Skeletal muscle satellite cell (primary cell): ENCODE results near the gene RBP2.

Experiments
- H3K27me3 ChIP-seq: 2 replicates; pipeline ENCODE4 v1.7.0; 2013; ENCODE audit warnings: low read length; ENCODE audit not compliant: control insufficient read depth, insufficient read depth
- H3K36me3 ChIP-seq: 2 replicates; pipeline ENCODE4 v1.7.0; 2013; ENCODE audit warnings: mild to moderate bottlenecking, control low read depth, low read length; ENCODE audit not compliant: insufficient read depth
- H3K4me1 ChIP-seq: 2 replicates; pipeline ENCODE4 v1.7.0; 2013; ENCODE audit warnings: low read length; ENCODE audit not compliant: control insufficient read depth, insufficient read depth
- H3K4me2 ChIP-seq: 2 replicates; pipeline ENCODE4 v1.7.0; 2013; ENCODE audit warnings: mild to moderate bottlenecking, low read length
- H3K4me3 ChIP-seq: 2 replicates; pipeline ENCODE4 v1.7.0; 2013; ENCODE audit warnings: low read length
- H3K9ac ChIP-seq: 2 replicates; pipeline ENCODE4 v1.7.0; 2013; ENCODE audit warnings: mild to moderate bottlenecking, low read depth, low read length, moderate library complexity
- H3K9me3 ChIP-seq: replicated peaks from 2 replicates; pipeline ENCODE4 v1.7.0; 2013; ENCODE audit warnings: mild to moderate bottlenecking, control low read depth, low read length

Gene RBP2

DNA sequence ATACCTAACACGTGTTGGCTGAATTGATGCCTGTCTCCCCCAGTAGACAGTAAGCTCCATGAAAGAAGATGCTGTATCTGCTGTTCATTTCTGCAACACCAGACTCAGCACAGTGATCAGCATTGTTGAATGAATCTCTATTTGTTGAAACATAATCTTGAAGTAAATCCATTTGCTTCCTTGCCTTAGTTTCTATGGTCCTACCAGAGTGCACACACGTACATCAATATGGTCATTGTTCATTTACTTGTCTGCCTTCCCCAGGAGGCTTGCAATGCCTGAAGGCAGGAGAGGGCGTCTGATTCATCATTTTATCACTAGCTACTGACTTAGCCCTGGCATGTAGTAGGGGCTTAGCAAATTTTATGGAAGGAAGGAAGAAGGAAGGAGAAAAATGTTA lies 19.2 kb downstream of the RBP2 start:
- Histone ChIP-seq H3K4me1 (no peaks in the 10 kb centered on the region), H3K36me3 (no peaks in the 10 kb centered on the region), H3K9ac (no peak overlapping the region), H3K4me3 (no peak overlapping the region), H3K4me2 (no peak overlapping the region), H3K9me3 (no peaks in the 10 kb centered on the region), H3K27me3 (no peaks in the 10 kb centered on the region)

DNA sequence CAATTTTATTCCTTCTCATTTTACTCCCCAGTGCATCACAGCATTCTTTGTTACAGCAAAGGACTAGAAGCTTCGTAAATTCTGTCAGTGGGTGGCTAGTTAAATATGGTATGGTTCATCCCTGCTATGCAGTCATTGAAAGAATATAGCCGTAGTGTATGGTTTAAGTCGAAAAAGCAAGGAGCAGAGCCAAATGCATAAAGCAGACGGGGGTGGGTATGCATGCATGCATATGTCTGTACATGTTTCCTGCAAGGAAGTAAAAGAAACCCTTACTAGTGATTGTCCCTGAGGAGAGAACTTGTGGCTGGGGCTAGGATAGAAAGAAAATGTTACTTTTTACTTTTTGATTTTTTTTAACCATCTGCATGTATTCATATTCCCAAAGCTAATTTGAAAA lies 19.9 kb downstream of the RBP2 start:
- Histone ChIP-seq H3K27me3 (no peaks in the 10 kb centered on the region), H3K9me3 (no peaks in the 10 kb centered on the region), H3K9ac (no peak overlapping the region), H3K4me2 (no peak overlapping the region), H3K4me3 (no peak overlapping the region), H3K4me1 (no peaks in the 10 kb centered on the region), H3K36me3 (no peaks in the 10 kb centered on the region)

DNA sequence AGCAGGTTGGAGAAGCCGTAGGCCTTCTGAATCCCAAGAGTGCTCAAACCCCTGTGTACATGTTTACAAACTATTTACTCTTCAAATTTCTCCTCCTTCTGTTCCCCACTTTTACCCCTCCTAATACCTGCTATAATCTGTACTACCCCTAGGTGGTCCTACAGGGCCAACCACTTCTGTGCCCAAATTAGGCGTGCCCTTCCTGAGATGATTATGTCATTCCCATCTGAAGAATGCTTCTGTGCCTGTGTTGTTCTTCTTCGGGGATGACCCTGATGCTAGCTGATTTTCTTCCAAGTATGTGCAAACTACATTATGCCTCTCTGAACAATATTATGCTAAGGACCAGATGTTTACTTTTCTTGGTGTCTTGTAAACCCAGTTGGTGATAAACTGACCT lies 20.5 kb downstream of the RBP2 start:
- H3K36me3 ChIP-seq = no peaks in the 10 kb centered on the region
- H3K4me1 ChIP-seq = no peaks in the 10 kb centered on the region
- H3K4me2 ChIP-seq = no peak overlapping the region
- no peaks in the 10 kb centered on the region for H3K9me3 ChIP-seq
- H3K4me3 ChIP-seq = no peak overlapping the region
- H3K27me3 ChIP-seq = no peaks in the 10 kb centered on the region
- no peak overlapping the region for H3K9ac ChIP-seq

DNA sequence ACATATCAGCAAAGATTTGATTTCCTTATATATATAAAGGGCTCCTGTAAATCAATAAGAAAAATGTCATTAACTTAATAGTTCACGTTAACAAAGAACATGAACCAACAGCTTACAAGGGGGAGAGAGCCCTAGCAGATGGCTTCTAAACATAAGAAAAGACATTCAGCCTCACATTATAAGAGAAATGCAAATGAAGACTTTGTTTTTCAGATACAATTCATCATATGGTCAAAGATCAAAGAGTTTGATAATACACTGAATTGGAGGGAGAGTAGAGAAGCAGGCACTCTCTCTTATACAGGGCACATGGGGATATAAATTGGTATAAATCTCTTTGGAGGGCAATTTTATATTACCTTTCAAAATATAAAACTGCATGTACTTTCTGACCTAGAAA lies 21.1 kb downstream of the RBP2 start:
- H3K27me3 ChIP-seq = no peaks in the 10 kb centered on the region
- no peaks in the 10 kb centered on the region for H3K4me1 ChIP-seq
- H3K9me3 ChIP-seq = no peaks in the 10 kb centered on the region
- no peaks in the 10 kb centered on the region for H3K36me3 ChIP-seq
- no peak overlapping the region for H3K9ac ChIP-seq
- no peak overlapping the region for H3K4me3 ChIP-seq
- no peak overlapping the region for H3K4me2 ChIP-seq

DNA sequence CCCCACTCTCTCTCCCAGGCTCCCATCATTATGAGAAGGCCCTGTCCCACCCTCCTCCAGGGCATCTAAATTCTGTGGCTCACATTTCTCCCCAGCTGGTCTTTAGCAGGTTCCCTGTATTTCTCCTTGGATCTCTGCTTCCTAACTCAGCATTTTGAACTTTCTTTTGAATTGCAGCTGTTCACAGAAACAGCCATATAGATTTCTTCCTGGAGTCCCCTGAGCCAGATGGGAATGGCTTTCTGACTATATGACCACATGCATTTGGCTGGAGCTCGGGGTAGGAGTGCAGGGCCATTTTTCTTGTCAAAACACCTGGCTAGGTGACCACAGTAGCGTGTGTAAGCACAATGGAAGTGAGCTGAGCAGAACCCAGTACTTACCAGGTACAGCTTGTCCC lies 22.0 kb downstream of the RBP2 start:
- no peaks in the 10 kb centered on the region for H3K27me3 ChIP-seq
- H3K4me1 ChIP-seq = no peaks in the 10 kb centered on the region
- no peaks in the 10 kb centered on the region for H3K36me3 ChIP-seq
- H3K4me3 ChIP-seq = no peak overlapping the region
- no peaks in the 10 kb centered on the region for H3K9me3 ChIP-seq
- H3K9ac ChIP-seq = no peak overlapping the region
- H3K4me2 ChIP-seq = no peak overlapping the region

DNA sequence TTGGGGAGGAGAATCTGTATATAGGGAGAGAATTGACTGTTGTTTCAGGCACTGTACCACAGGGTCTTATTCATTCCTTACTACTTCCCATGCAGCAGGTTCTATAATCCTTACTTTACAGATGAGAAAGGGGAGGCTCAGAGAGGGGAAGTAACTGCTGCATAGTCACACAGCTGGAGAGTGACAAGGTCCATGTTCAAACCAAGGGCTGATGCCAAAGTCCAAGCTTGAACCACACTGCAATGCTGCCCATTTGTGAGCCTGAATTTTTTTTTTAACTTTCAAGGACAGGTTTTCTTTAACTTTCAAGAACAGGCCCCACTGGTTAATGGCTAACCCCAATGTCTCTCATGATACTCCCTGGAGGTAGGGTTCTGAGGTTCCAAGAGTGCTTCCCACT lies 26.2 kb downstream of the RBP2 start:
- H3K9ac ChIP-seq = no peak overlapping the region
- H3K36me3 ChIP-seq = no peaks in the 10 kb centered on the region
- H3K4me1 ChIP-seq = peaks cover 7% of the 10 kb centered on the region
- no peak overlapping the region for H3K4me3 ChIP-seq
- H3K27me3 ChIP-seq = no peaks in the 10 kb centered on the region
- no peaks in the 10 kb centered on the region for H3K9me3 ChIP-seq
- no peak overlapping the region for H3K4me2 ChIP-seq

DNA sequence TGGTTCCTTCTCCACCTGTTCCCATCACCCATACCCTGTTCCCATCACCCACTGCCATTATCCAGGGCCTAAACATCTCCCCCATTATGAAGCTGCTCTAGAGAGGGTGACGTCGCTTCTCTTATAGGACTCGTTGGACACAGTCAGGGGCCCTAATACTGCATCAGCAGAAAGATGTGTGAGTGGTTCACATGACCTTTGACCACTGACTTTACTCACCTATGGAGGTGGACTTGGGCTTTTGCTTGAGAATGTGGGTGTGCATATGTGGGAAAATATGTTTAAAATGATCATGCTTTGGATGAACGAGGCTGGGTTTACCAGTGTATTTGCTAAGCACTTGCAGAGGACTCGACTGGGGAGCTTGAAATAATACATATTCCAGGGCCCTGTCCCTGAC lies 26.8 kb downstream of the RBP2 start:
- Histone ChIP-seq H3K4me3 (no peak overlapping the region), H3K4me1 (peaks cover 7% of the 10 kb centered on the region), H3K4me2 (no peak overlapping the region), H3K36me3 (no peaks in the 10 kb centered on the region), H3K9ac (no peak overlapping the region), H3K27me3 (no peaks in the 10 kb centered on the region), H3K9me3 (no peaks in the 10 kb centered on the region)

DNA sequence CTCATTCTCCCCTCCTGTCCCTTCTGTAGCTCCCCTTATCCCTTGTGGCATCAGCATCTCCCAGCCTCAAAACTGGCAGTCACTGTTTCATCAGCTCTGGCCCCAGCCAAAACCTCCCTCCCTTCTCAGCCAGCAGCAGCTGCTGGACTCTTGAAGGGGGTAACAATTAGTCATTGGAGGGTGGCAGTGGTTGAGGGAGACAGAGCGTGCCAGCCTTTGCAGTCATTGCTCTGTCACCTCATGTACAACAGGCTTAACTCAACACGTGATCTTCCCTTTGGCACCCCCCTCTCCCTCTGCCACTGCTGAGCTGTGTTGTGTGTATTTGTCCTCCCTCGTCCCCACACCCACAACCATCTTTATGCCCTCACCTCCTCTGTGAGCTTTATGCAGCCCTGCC lies 28.2 kb downstream of the RBP2 start:
- Histone ChIP-seq H3K27me3 (no peaks in the 10 kb centered on the region), H3K36me3 (no peaks in the 10 kb centered on the region), H3K9ac (no peak overlapping the region), H3K4me1 (peaks cover 7% of the 10 kb centered on the region), H3K4me2 (no peak overlapping the region), H3K4me3 (no peak overlapping the region), H3K9me3 (no peaks in the 10 kb centered on the region)

DNA sequence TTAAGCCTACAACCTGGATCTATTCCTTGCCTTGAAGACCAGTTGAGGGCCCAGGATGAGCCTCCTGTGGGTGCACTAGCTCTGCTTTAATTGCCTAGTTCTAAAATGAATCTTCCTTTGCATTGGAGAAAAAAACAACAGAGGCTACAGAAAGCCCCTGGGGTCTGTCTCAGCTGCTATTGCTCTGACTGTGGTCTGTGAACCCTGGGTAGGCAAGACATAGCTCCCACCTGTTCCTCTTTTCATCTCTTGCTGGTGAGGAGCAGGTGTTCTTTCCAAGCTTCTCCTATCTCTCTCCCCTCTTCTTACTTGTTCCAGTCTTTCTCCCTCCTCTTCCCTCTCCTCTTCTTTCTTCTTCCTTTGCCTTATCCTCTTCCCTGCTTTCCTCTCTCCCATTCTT lies 28.8 kb downstream of the RBP2 start:
- Histone ChIP-seq H3K4me2 (no peak overlapping the region), H3K9me3 (no peaks in the 10 kb centered on the region), H3K4me3 (no peak overlapping the region), H3K36me3 (no peaks in the 10 kb centered on the region), H3K4me1 (peaks cover 7% of the 10 kb centered on the region), H3K9ac (no peak overlapping the region), H3K27me3 (no peaks in the 10 kb centered on the region)

DNA sequence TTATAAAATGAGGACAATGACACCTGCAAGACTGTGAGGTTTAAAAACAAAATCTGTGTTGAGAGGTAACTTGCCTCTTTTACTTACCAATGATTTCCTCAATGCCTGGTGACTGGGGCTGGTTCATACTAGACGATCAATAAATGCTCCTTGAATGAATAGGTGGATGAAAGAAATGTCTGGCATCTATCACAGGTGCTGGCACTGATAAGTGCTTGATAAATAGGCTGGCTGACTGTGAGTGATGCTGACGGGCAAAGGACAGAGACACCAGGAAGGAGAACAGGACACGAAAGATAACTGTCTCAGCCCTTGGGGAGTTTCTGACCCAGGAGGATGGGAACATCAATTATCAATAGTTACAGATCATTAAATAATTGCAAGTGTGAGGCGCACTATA lies 31.9 kb downstream of the RBP2 start:
- H3K36me3 ChIP-seq = no peaks in the 10 kb centered on the region
- no peaks in the 10 kb centered on the region for H3K27me3 ChIP-seq
- H3K4me3 ChIP-seq = no peak overlapping the region
- no peak overlapping the region for H3K4me2 ChIP-seq
- H3K9ac ChIP-seq = no peak overlapping the region
- H3K4me1 ChIP-seq = peaks cover 7% of the 10 kb centered on the region
- H3K9me3 ChIP-seq = no peaks in the 10 kb centered on the region

DNA sequence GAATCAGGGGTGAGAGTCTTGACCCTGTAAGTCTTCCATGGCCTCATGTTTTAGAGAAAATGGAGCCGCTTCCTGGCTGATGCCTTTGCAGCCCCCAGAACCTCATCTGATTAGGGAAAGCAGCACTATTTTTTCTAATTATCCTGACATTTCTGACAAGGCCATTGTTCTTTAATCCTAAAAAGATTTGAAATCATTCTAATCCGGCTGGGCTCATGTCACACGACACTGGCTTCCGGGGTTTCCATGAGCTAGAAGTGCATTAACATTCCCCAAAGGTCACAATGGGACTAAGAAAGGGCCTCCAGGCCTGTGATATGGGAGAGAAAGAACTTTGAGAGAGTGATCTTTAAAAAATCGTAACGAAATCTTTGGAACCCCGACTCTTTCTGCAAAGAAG lies 33.1 kb downstream of the RBP2 start:
- Histone ChIP-seq H3K9me3 (no peaks in the 10 kb centered on the region), H3K4me1 (peaks cover 3% of the 10 kb centered on the region), H3K4me2 (no peak overlapping the region), H3K4me3 (no peak overlapping the region), H3K27me3 (no peaks in the 10 kb centered on the region), H3K36me3 (no peaks in the 10 kb centered on the region), H3K9ac (no peak overlapping the region)

DNA sequence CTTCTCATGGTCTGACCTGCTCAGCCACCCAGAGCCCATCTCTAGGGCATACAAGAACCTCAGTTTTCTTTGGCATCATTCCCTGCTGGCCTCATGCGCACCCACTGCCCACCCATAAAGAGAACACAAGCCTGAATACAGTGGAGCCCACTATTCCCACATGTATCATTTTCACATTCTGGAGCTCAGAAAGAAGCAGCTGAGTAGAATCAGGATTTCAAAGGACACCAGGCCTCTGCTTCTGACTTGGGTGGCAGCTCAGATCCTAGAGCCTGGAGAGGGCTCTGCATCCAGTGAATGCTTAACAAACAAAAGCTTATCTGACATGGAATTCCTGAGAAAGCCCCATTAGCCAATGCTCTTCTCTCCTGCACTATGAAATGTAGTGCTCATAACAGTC lies 34.7 kb downstream of the RBP2 start:
- Histone ChIP-seq H3K4me3 (no peak overlapping the region), H3K4me1 (no peaks in the 10 kb centered on the region), H3K9ac (no peak overlapping the region), H3K4me2 (no peak overlapping the region), H3K27me3 (no peaks in the 10 kb centered on the region), H3K36me3 (no peaks in the 10 kb centered on the region), H3K9me3 (no peaks in the 10 kb centered on the region)
